ENCODE measurements around the gene ST3GAL4.

DNA sequence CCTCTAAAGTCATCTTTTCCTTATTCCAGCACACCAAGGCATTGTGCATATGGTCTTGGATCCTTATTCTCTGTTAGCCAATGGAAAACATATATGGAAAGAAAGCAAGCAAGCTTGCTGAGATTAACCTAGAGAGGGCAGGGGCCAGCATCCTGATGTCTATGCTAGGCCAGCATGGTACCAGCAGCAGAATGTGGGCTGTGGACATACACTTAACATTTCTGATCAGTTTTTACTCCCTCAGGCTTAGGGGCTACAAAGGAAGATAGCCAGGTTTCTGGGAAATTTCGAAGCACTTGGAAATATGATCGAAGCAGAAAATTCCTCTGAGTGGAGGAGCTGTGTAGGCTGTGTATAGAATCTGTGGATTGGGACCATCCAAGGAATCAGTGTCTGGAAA, 67.0 kb downstream of the ST3GAL4 start:
- TF ChIP-seq RNF2 (IDR thresholded peaks at IDR 0.05; ENCODE audit: borderline replicate concordance, low read depth) (no peak), CTCF (IDR thresholded peaks at IDR 0.05) (no peak)
- TF ChIP-seq, protein P1, sequence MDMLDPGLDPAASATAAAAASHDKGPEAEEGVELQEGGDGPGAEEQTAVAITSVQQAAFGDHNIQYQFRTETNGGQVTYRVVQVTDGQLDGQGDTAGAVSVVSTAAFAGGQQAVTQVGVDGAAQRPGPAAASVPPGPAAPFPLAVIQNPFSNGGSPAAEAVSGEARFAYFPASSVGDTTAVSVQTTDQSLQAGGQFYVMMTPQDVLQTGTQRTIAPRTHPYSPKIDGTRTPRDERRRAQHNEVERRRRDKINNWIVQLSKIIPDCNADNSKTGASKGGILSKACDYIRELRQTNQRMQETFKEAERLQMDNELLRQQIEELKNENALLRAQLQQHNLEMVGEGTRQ (IDR thresholded peaks at IDR 0.05) = no peak

Measured in A549 (cell line).